ENCODE measurements around the gene NANOS2. TPM values are rescaled to one million over a fixed set of nuclear protein-coding genes. Genes with fewer than 3 reads are reported as not detected.

Gene NANOS2
- total and polyA plus RNA-seq, 9 of the 15 experiments (the other 6 are each of a cell fraction or from before 2014, with no cell fraction given), result not detected

GRCh38 chr19:45876411-45877197 is 38.0 kb downstream of the NANOS2 start (continued):
- TF ChIP-seq SMAD4 (CRISPR knock-in tag; conservative IDR thresholded peaks at IDR 0.05) (0 out of 2 replicates have a peak, but pooled peaks have one; percentile 61), ZBTB43 (CRISPR knock-in tag; IDR thresholded peaks at IDR 0.05) (no peak), TCF7 (IDR thresholded peaks at IDR 0.05; ENCODE audit: borderline replicate concordance) (no peak), ILK (tag; IDR thresholded peaks at IDR 0.05; ENCODE audit: borderline replicate concordance, low read depth) (no peak), SRSF1 (IDR thresholded peaks at IDR 0.05; ENCODE audit: low read depth, low read length) (no peak), MEF2D (tag; conservative IDR thresholded peaks at IDR 0.05; ENCODE audit: low read depth) (no peak), HOXB6 (CRISPR knock-in tag; IDR thresholded peaks at IDR 0.05; ENCODE audit: borderline replicate concordance) (no peak), ZEB2 (IDR thresholded peaks at IDR 0.05) (peak; percentile 85), CXXC5 (CRISPR knock-in tag; IDR thresholded peaks at IDR 0.05) (peak; percentile 70), HNRNPH1 (optimal IDR thresholded peaks at IDR 0.05; ENCODE audit: low read depth, low read length) (no peak), E2F1 (CRISPR knock-in tag; IDR thresholded peaks at IDR 0.05) (no peak), ZNF253 (CRISPR knock-in tag; conservative IDR thresholded peaks at IDR 0.05) (no peak), CHD1 (IDR thresholded peaks at IDR 0.05; ENCODE audit: low read length) (no peak), TOE1 (IDR thresholded peaks at IDR 0.05; ENCODE audit: borderline replicate concordance) (peak; percentile 73), TOE1 (CRISPR knock-in tag; IDR thresholded peaks at IDR 0.05; ENCODE audit: borderline replicate concordance, low read depth) (no peak), COPS2 (conservative IDR thresholded peaks at IDR 0.05) (no peak), BRD9 (IDR thresholded peaks at IDR 0.05; ENCODE audit: low read depth, partially characterized antibody) (peak; percentile 76), PHF21A (IDR thresholded peaks at IDR 0.05; ENCODE audit: borderline replicate concordance, low read depth) (no peak), MAFK (IDR thresholded peaks at IDR 0.05; ENCODE audit: low read length) (no peak), JUN (IDR thresholded peaks at IDR 0.05; ENCODE audit: borderline replicate concordance, low read depth, low read length) (0 out of 2 replicates have a peak, but pooled peaks have one; percentile 9), JUN (CRISPR knock-in tag; IDR thresholded peaks at IDR 0.05; ENCODE audit: borderline replicate concordance) (no peak), POLR2AphosphoS2 (IDR thresholded peaks at IDR 0.05; ENCODE audit: low read length) (no peak)
- TF ChIP-seq, protein P1, sequence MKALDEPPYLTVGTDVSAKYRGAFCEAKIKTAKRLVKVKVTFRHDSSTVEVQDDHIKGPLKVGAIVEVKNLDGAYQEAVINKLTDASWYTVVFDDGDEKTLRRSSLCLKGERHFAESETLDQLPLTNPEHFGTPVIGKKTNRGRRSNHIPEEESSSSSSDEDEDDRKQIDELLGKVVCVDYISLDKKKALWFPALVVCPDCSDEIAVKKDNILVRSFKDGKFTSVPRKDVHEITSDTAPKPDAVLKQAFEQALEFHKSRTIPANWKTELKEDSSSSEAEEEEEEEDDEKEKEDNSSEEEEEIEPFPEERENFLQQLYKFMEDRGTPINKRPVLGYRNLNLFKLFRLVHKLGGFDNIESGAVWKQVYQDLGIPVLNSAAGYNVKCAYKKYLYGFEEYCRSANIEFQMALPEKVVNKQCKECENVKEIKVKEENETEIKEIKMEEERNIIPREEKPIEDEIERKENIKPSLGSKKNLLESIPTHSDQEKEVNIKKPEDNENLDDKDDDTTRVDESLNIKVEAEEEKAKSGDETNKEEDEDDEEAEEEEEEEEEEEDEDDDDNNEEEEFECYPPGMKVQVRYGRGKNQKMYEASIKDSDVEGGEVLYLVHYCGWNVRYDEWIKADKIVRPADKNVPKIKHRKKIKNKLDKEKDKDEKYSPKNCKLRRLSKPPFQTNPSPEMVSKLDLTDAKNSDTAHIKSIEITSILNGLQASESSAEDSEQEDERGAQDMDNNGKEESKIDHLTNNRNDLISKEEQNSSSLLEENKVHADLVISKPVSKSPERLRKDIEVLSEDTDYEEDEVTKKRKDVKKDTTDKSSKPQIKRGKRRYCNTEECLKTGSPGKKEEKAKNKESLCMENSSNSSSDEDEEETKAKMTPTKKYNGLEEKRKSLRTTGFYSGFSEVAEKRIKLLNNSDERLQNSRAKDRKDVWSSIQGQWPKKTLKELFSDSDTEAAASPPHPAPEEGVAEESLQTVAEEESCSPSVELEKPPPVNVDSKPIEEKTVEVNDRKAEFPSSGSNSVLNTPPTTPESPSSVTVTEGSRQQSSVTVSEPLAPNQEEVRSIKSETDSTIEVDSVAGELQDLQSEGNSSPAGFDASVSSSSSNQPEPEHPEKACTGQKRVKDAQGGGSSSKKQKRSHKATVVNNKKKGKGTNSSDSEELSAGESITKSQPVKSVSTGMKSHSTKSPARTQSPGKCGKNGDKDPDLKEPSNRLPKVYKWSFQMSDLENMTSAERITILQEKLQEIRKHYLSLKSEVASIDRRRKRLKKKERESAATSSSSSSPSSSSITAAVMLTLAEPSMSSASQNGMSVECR (CRISPR knock-in tag; IDR thresholded peaks at IDR 0.05), result peak; percentile 50; the same call in 1 of the 2 replicates

Data from K562 (cell line).